Measurements from ENCODE around the gene SYNJ2.

DNA sequence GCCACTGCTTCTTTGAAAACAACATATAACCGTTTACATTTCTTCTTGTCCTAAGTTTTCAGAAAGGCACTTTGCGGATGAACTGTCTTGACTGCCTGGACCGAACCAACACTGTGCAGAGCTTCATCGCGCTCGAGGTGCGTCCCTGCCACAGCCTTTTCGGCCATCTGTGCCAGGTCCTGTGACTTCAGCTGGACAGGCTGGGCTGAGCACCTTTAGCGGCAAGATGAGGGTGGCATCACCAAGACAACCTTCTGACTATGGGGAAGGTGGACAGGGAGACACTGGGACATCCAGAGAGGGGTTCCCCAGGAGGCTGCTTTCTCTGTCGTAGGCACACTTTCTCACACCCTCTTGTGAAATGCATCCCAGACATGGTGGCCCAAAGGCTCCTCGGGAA, 82.1 kb downstream of the SYNJ2 start:
- TF ChIP-seq, protein P1, sequence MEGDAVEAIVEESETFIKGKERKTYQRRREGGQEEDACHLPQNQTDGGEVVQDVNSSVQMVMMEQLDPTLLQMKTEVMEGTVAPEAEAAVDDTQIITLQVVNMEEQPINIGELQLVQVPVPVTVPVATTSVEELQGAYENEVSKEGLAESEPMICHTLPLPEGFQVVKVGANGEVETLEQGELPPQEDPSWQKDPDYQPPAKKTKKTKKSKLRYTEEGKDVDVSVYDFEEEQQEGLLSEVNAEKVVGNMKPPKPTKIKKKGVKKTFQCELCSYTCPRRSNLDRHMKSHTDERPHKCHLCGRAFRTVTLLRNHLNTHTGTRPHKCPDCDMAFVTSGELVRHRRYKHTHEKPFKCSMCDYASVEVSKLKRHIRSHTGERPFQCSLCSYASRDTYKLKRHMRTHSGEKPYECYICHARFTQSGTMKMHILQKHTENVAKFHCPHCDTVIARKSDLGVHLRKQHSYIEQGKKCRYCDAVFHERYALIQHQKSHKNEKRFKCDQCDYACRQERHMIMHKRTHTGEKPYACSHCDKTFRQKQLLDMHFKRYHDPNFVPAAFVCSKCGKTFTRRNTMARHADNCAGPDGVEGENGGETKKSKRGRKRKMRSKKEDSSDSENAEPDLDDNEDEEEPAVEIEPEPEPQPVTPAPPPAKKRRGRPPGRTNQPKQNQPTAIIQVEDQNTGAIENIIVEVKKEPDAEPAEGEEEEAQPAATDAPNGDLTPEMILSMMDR (IDR thresholded peaks at IDR 0.05), result no peak
- no peak for TF ChIP-seq POLR2A (IDR thresholded peaks at IDR 0.05)
- TF ChIP-seq EP300 (IDR thresholded peaks at IDR 0.05), result no peak
